KBM-7 (cell line): ENCODE data around the gene MAP7D2.
"Not testable (repeated sequence)": the region's sequence is repeated elsewhere in the genome, so short reads cannot be mapped to it uniquely, and the experiment has no call there.

Experiments
- DNase-seq: peaks from one replicate; pipeline ENCODE4 v3.0.0-alpha.2; 2015
- in situ Hi-C: fragments of 300-500 bp; cut with MboI; formaldehyde crosslinking; loops from 2 replicates; pipeline ENCODE4 v1.14.3; 2020; ENCODE audit warnings: low sequenced_read_pairs, low pct_unique_long_range_greater_than_20kb, mixed read lengths

The MAP7D2 gene

DNA sequence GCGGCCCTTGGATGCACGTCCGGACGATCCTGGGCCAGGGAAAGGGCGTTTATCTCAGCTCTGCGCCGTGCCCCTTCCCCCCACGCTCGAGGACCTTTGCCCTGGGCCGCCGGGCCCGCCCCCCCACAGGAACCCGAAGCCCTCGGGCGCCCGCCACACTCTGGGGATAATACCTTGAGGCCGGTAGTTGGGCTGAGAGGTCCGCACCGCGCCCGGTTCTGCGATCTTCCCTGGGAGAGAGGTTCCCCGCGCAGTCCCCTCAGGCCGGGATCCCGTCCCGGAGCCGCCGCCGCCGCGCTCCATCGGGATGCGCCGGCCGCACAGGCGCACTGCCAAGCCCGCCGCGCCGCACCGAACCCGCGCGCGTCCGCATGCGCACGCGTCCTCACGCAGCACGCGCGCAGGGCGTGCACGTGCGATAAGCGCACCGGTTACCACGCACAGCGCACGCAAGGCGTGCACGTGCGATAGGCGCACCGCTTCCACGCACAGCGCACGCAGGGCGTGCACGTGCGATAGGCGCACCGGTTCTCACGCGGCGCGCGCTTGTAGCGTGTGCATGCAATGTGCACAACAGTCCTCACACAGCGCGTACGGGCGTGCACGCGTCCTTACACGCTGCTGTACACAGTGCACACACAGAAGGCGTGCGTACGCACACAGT, at the start of gene MAP7D2:
MAP7D2 (minus strand) TSS at position 331 of the 664 bp plus-strand sequence; CDS start at position 303, 28 bp downstream.
- in situ Hi-C loops, result no loop called here
- no peak for DNase-seq

DNA sequence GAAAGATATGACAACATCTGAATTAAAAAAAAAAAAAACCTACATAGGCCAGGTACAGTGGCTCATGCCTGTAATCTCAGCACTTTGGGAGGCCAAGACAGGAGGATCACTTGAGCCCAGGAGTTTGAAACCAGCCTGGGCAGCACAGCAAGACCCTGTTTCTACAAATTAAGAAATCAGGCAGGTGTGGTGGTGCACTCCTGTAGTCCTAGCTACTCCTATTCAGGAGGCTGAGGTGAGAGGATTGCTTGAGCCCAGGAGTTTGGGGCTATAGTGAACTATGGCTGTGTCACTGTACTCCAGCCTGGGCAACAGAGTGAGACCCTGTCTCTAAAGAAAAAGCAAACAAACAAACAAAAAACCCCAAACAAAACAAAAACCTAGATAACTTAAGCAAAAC, 45.8 kb upstream of the MAP7D2 start:
- in situ Hi-C loops, DNase-seq: not testable (repeated sequence)

DNA sequence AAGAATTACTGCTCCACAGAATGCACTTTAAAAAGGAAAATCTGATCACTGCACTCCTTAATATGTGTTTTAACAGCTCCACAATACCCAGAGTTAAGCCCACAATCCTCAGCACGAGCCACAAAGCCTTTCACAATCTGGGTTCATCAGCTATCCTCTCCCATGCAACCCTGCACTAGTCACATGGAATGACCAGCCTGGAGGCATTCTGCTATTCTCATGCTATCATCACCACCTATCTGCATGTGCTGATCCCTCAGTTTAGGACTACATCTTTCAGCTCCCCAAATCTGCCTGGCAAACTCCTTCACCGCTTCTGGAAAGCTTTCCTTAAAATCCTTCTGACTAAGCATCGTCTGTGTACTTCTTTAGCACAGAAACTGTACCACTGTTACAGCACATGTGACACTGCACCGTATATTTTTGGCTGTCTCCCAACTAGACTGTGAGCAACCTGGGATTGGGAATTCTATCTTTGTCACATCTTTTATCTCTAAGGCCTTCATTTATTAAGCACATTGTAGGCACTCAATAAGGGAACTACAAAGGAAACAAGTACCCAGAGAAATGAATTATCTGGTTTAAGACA, 43.2 kb upstream of the MAP7D2 start:
- in situ Hi-C loops, result no loop called here
- no peak for DNase-seq

DNA sequence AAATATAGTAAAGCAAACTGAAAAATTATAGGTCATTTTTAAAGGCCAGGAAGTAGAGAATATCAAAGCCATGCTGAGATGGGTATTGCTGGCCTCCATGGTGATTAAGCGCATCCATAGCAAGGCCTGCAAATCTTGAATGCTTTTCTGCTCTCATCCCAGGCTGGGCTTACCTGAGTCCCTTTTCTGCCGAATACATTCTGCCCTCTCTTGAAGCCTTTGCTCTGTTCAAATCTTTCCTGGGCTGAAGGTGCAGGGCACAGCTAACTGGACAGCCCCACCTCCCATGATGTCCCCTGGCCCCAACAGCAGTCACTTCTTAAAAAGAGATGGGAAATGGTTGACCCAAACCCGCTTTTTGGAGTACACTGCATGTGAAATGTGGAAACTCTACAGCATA, 35.0 kb upstream of the MAP7D2 start:
- in situ Hi-C loops, result no loop called here
- DNase-seq, result no peak

DNA sequence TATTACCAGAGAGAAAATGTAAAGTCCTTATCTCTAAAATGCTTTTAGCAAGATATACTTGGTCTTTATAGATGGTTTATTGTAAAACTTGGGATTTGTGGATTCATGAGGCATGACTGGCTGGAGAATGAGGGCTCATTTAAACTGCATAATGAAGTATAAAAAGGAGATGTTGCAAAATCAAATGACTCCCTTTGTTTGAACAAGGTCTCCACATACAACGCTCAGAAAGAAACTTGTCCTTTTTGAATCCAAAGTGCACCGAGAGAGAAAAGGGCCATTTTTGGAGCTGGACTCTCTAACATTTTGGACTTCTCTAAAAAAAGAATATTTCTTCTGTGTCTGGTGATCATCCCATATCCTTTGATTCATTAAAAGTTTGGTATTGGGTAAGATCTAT, 32.6 kb upstream of the MAP7D2 start:
- in situ Hi-C loops, result no loop called here
- no peak for DNase-seq

DNA sequence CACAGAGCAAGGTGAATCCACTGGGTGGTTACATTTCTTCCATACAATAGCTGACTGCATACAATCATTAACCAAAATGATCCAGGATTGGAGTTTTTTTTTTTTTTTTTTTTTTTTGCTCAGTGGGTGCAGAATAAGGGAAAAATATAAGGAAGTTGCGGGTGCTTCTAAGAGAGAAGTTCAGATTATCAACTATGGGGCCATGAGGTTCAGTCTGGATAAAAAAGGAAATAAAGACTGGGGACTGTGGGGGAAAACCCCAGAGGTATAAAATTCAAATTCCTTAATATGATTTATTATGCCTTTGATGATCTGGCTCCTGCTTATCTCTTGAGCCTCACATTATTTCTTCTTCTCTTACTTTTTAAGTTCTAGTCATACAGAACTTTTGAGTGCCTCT, 30.9 kb upstream of the MAP7D2 start:
- in situ Hi-C loops, result no loop called here
- no peak for DNase-seq

DNA sequence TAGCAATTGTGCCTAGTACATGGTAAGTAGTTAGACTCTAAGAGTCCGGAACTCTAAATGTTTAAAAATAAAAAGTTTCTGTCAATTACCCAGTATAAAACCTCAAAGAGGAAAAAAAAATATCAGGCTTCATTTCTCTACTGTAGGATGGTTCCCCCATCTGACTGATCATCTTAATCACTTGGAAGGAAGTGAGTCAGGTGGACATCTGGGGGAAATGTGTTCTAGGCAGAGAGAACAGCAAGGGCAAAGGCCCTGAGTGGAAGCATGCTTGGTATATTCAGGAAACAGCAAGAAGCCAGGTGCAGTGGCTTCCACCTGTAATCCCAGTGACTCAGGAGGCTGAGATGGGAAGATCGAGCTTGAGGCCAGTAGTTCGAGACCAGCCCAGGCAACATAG, 27.8 kb upstream of the MAP7D2 start:
- peak; percentile 36 for DNase-seq
- in situ Hi-C loops, result no loop called here

DNA sequence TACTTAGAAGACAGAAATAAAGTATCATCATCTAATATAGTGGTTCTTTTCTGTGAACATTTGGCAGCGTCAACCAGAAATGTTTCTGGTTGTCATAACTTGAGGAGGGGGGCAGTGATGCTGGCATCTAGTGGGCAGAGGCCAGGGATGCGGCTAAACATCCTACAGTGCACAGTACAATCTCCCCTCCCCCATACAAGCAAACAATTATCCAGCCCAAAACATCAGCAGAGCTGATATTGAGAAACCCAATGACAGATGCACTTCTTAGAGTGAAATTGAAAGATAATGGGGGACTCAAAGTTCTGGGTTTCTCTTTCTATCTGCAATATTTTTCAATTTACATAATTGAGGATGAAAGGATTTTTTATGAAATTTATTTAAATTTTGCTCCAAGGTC, 26.9 kb upstream of the MAP7D2 start:
- peak; percentile 33 for DNase-seq
- in situ Hi-C loops, result no loop called here

DNA sequence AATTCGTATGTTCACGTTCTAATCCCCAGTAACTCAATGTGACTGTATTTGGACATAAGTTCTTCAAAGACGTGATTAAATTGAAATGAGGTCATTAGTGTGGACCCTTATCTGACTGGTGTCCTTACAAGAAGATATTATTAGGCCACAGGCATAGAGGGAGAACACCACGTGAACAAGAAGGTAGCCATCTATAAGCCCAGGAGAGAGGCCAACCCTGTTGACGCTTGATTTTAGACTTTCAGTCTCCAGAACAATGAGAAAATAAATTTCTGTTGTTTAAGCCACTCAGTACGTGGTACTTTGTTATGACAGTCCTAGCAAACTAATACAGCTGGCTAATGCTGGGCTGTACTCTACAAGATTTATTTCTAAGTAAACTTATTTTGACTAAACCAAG, 26.4 kb upstream of the MAP7D2 start:
- in situ Hi-C loops, result no loop called here
- no peak for DNase-seq

DNA sequence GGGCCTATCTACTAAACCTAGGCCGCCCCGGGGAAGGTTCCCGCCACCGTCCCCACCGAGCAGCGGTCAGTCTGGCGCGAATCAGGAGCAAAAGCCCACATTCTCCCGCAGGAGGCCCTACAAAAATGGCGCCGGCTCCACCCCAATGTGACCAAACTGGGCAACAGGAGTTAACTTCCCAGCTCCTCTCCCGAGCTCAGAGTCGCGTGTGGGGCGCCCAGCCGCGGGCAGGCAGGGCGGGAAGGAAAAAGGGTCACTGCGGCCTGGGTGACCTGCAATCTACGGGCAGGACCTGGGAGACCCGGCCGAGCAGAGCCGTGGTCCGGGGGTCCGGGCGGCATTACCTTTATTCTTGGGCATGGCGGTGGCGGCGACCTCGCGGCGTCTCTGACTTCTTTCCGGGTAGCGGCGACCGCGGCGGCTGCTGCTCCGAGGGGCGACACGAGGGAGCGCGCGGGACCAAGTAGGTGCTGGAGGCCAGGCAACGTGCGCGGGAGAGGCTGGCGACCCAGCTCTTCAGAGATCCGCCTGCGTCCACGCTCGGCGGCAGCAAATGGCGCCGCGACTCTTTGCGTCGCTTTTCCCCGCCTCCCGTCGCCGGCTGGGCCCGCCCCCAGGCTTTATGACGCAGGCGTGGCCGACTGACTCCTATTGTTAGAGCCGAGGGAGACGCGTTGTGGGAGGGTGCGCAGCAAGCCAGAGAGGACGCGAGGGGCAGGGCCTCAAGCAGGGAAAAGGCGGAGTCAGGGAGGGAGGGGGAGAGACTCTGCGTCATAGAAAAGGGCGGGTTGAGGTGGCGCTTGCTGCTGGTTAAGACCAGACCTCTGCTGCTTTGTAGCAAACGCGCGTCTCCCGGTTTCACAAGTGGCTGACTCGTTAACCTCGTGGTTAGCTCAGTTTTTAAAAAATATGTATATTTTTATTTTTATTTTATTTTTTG, 24.8 kb upstream of the MAP7D2 start, which contains the start of gene EIF1AX:
EIF1AX (minus strand) TSS at position 558 of the 940 bp plus-strand sequence; CDS start at position 360, 198 bp downstream.
- in situ Hi-C loops, result no loop called here
- DNase-seq, result peak; percentile 100

DNA sequence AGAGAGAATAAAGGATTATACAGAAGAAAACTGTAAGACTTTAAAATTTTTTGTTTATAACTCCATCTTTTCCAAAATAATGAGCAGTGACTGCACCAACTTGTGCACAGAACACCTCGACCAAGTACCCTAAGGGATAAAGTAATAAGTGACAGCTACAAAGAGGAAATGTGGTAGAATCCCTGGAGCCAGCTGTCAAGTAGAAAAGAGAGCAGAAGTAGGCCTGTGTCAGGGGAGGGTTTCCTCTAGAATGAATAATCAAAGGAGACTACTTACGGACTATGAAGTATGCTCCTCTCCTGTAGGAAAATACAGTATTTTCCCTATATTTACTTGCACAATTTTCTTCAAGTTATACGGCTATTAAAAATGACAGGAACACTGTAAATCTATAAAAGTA, 23.7 kb upstream of the MAP7D2 start:
- DNase-seq, result peak; percentile 70
- in situ Hi-C loops, result no loop called here

DNA sequence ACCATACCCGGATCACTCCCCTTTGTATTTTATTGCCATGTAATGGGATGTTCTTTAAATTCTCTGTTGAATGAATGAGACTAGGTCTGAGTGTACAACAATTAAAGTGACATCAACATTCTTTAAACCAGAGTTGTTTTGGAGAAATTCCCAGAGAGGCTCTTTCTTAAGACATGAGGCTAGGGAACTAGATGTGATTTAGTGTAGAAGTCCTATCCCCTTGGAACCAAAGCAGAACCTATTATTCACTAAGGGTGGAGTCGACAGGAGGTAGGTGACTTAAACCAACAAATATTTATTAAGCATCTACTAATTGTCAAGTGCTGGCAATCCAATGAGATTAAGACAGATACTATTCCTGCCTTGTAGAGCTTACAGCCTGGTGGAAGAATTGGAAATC, 23.3 kb upstream of the MAP7D2 start:
- in situ Hi-C loops, result no loop called here
- no peak for DNase-seq

DNA sequence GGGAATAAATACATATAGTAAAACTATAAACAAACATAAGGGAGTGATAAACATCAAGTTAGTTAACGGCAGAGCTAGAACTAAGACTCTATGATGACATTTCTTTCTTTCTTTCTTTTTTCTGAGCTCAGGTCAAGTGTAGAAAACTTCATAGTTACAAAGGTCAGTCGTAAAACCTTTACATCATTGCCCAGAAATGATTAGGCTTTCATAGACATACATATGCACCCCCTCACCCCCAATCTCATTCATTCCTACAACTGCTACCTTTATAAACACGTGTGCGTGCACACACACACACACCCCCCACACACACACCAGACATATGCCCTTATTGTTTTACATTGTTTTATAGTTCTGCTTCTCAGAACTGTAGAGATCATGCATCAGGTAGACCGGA, 19.2 kb upstream of the MAP7D2 start:
- DNase-seq, result no peak
- in situ Hi-C loops, result no loop called here

DNA sequence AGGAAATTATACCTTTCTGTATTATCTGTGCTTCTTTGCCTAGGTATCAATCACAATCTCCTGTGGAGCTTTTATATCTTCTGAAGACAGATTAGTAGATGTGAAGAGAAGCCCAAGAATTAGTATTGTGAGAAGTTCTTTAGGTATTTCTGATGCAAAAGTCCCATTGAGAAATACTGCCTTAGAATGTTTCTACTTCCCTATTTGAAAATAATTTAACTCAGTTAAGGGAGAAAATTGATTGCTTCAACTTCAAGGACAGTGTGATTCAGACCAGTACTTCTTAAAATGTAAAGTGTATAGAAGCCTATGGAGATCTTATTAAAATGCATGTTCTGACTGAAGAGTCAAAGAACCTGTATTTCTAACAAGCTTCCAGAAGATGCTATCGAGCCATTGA, 16.0 kb upstream of the MAP7D2 start:
- in situ Hi-C loops, result no loop called here

DNA sequence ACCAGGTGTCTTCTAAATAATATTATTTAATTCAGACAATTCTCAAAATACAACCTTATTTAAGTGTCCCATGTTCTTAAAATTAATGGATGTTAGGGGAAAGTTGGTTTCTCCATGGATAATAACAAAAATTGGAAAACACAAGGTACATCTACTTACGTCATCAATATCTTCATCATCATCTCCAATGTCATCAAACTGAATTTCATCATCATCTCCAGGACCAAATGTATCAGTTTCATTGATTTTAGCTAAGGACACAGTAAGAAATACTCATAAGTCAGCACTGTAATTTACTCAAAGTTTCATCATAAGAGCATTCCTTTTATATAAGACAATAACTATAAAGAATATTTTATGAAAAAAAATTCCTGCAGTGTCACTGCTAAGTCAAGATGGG, 13.7 kb upstream of the MAP7D2 start:
- no peak for DNase-seq
- in situ Hi-C loops, result no loop called here

More for the DNA sequence above, 16.0 kb upstream of the MAP7D2 start:
- no peak for DNase-seq

DNA sequence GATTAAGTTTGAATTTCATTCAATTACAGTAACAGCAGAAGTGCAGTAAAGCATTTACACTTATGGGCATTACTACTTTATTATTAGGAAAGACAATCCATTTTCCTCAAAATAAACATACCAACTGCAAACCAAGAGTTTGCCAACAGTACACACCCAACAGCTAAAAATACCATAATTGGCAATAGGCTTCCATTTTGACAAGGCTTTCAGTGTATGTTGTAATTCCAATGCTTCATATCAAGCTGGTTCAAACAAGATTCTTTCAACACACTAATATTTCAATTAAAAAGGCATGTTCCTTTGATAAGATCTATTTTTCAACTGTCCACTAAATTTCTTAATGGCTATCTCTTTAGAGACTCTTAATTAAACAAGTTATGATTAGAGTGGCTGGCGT, 12.8 kb upstream of the MAP7D2 start:
- in situ Hi-C loops, result no loop called here
- DNase-seq, result no peak

DNA sequence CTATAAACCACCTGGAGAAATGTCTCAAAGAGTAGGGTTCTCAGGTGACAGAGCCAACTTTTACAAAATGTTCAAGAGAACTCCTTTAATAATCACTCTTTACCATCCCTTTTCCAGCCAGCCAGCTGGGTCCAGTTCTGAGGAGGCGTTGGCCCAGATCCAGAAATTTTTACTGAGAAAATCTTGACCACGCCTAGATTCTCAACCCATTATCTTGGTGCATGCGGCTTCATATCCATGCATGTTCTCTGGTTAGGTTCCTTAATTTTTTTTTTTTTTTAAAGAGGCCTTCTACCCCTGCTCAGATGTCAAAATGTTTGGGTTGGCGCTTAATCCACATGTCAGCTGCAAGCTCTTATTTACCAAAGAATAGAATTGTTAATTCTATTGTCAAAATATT, 12.0 kb upstream of the MAP7D2 start:
- in situ Hi-C loops, result no loop called here

DNA sequence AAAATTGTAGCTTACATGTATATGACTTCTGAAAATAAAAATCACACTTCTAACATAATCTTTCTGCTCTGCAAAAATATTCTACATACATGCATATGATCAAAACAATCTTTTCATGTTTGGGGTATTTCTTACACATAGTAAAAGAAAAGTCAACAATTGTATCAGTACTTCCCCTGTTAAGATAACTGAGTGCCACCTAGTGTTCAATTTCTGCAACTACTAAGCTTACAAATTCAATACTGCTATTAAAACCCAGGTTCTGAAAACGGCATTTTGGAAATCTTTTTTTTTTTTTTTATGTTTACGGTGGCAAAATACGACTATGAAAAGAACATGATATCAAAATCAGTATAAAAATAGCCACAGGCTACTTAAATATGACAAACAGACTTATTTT, 10.7 kb upstream of the MAP7D2 start:
- in situ Hi-C loops, DNase-seq: not testable (repeated sequence)

More for the DNA sequence above, 12.0 kb upstream of the MAP7D2 start:
- DNase-seq, result no peak

DNA sequence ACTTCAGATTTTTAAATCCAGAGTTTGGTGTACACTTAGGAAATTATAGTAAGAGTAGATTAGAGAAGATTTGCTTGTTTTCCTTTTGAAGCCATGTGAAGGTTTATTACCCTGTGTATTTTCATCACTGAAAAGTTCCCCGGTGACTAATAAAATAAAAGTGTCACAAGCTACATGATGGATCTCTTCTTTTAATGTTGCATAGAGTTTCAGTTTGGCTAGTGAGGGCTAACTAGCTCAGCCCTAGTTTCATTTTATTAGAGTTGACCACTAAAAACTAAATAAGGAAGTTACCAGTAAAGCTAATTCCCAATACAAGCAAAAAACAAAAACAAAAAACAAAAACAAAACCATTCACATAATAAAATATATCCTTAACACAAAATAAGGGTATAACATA, 10.1 kb upstream of the MAP7D2 start:
- DNase-seq, in situ Hi-C loops: not testable (repeated sequence)

DNA sequence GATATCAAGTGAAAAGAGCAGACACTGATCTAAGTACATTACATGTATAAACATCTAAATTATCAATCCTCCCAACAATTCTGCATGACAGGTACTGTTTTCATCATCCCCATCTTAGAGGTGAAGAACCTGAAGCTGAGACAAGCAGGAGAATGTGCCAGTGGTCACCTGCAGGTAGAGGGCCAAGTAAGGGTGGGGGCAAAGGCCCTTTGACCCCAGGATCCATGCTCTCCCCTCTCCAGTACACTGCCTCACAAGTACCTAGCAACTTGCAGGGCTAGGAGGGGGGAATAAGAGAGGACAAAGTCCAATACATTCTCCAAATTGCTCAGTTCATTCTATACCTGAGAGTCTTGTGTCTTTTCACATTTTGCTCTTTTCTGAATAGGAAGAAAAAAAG, 8.3 kb upstream of the MAP7D2 start:
- no peak for DNase-seq
- in situ Hi-C loops, result no loop called here
